ENCODE results near the gene SRRM3. TPM values are rescaled to one million over a fixed set of nuclear protein-coding genes. Genes with fewer than 3 reads are reported as not detected.

The SRRM3 gene
- total RNA-seq, 1 donor from 2014 or later: not detected

GRCh38 chr7:76296743-76297740, 95.3 kb downstream of the SRRM3 start:
- CTCF ChIA-PET: interaction anchor here (2.4 kb wide), 1 partner anchor 17 kb away, joined by 7 read pairs; no protein-coding TSS in a partner anchor

GRCh38 chr7:76300166-76300731, 98.6 kb downstream of the SRRM3 start:
- ATAC-seq (ENCODE audit: low read depth) (no peak), DNase-seq (no peak)
- no peak for TF ChIP-seq CTCF (IDR thresholded peaks at IDR 0.05)
- intact Hi-C loops (cut with micrococcal nuclease): loop anchor here (5.0 kb wide), 1 partner anchor 308 kb away; the partner anchor contains the start of gene TMEM120A
- H3K4me3 Mint-ChIP-seq: no peak overlapping the region
- ChIA-PET CTCF (no interaction called here), POLR2A (interaction anchor here (0.7 kb wide), 1 partner anchor 8 kb away, joined by 3 read pairs; no protein-coding TSS in a partner anchor)
- peaks cover 13% of the 10 kb centered on the region for H3K4me1 Mint-ChIP-seq
- no peak overlapping the region for H3K27ac Mint-ChIP-seq
- peaks cover 2% of the 10 kb centered on the region for H3K9me3 Mint-ChIP-seq
- H3K36me3 Mint-ChIP-seq (ENCODE audit: low read depth): no peaks in the 10 kb centered on the region
- no peaks in the 10 kb centered on the region for H3K27me3 Mint-ChIP-seq

More at GRCh38 chr7:76296743-76297740, 95.3 kb downstream of the SRRM3 start:
- Mint-ChIP-seq H3K4me1 (peaks cover 4% of the 10 kb centered on the region), H3K9me3 (no peaks in the 10 kb centered on the region), H3K36me3 (ENCODE audit: low read depth) (no peaks in the 10 kb centered on the region), H3K27me3 (peaks cover 9% of the 10 kb centered on the region), H3K27ac (no peak overlapping the region), H3K4me3 (no peak overlapping the region)
- no peak for DNase-seq
- intact Hi-C loops (cut with micrococcal nuclease): no loop called here
- POLR2A ChIA-PET: no interaction called here
- no peak for ATAC-seq (ENCODE audit: low read depth)
- TF ChIP-seq CTCF (IDR thresholded peaks at IDR 0.05): no peak

- ChIA-PET POLR2A (no interaction called here), CTCF (no interaction called here)
- intact Hi-C loops (cut with micrococcal nuclease): loop anchor here (5.0 kb wide), 1 partner anchor 309 kb away; the partner anchor contains the start of gene TMEM120A
- TF ChIP-seq CTCF (IDR thresholded peaks at IDR 0.05): no peak
- H3K9me3 Mint-ChIP-seq: peaks cover 2% of the 10 kb centered on the region
- ATAC-seq (ENCODE audit: low read depth) (no peak), DNase-seq (no peak)
- H3K4me3 Mint-ChIP-seq: no peak overlapping the region
- no peaks in the 10 kb centered on the region for H3K36me3 Mint-ChIP-seq (ENCODE audit: low read depth)
- H3K27me3 Mint-ChIP-seq: no peaks in the 10 kb centered on the region
- no peak overlapping the region for H3K27ac Mint-ChIP-seq
- peaks cover 13% of the 10 kb centered on the region for H3K4me1 Mint-ChIP-seq
Measured at GRCh38 chr7:76301000-76301399, 99.3 kb downstream of the SRRM3 start.

- H3K36me3 Mint-ChIP-seq (ENCODE audit: low read depth): no peaks in the 10 kb centered on the region
- DNase-seq: peak; percentile 65
- TF ChIP-seq CTCF (IDR thresholded peaks at IDR 0.05): no peak
- peak within 1 kb of the TSS; percentile 90 for H3K4me3 Mint-ChIP-seq
- CTCF ChIA-PET: interaction anchor here (1.0 to 1.9 kb wide), 2 partner anchors 12 to 16 kb away, joined by 3 to 8 read pairs; no protein-coding TSS in a partner anchor
- H3K4me1 Mint-ChIP-seq: peaks cover 13% of the 10 kb centered on the region
- H3K9me3 Mint-ChIP-seq: peaks cover 2% of the 10 kb centered on the region
- ATAC-seq (ENCODE audit: low read depth): peak; percentile 76
- intact Hi-C loops (cut with micrococcal nuclease): loop anchor here (1.0 to 5.0 kb wide), 4 partner anchors 11 to 310 kb away; partner anchors contain the start of gene TMEM120A
- no peaks in the 10 kb centered on the region for H3K27me3 Mint-ChIP-seq
- POLR2A ChIA-PET: interaction anchor here (0.6 to 2.3 kb wide), 4 partner anchors 8 to 56 kb away, joined by 3 to 14 read pairs (median 10); partner anchors contain the start of gene YWHAG
- H3K27ac Mint-ChIP-seq: peak within 1 kb of the TSS; percentile 81
Measured at GRCh38 chr7:76302347-76303201, 100.9 kb downstream of the SRRM3 start, which contains the start of gene HSPB1. TSS of gene HSPB1 (plus strand) at chr7:76302673. CDS start at chr7:76302713, 40 bp downstream.

Measured in activated B cell treated with CpG ODN at 0.5 μM for 24 hours (primary cell).